GM19023 (cell line): Measurements from ENCODE around the gene CBFA2T3.
"Not testable (repeated sequence)": the region's sequence is repeated elsewhere in the genome, so short reads cannot be mapped to it uniquely, and the experiment has no call there.

Experiments
- ATAC-seq: cut with Tn5 transposase; IDR thresholded peaks from one replicate; pipeline ENCODE4 v1.9.1; 2021; ENCODE audit warnings: mild to moderate bottlenecking, moderate library complexity; ENCODE audit not compliant: unreplicated experiment

CBFA2T3 gene

GRCh38 chr16:88894681-88895300, 82.2 kb downstream of the CBFA2T3 start:
- no peak for ATAC-seq

- not testable (repeated sequence) for ATAC-seq
Observed at GRCh38 chr16:88894266-88894665, 82.7 kb downstream of the CBFA2T3 start.

- ATAC-seq = no peak
Observed at GRCh38 chr16:88893127-88893968, 83.7 kb downstream of the CBFA2T3 start.

GRCh38 chr16:88892065-88892464, 84.9 kb downstream of the CBFA2T3 start:
- no peak for ATAC-seq

- no peak for ATAC-seq
Observed at GRCh38 chr16:88891083-88891482, 85.9 kb downstream of the CBFA2T3 start.

GRCh38 chr16:88889702-88890352, 87.2 kb downstream of the CBFA2T3 start:
- not testable (repeated sequence) for ATAC-seq

GRCh38 chr16:88888461-88889387, 88.3 kb downstream of the CBFA2T3 start:
- no peak for ATAC-seq

- ATAC-seq = no peak
Observed at GRCh38 chr16:88888057-88888456, 89.0 kb downstream of the CBFA2T3 start.

- no peak for ATAC-seq
Observed at GRCh38 chr16:88886845-88887521, 90.0 kb downstream of the CBFA2T3 start.

- ATAC-seq = no peak
Observed at GRCh38 chr16:88886420-88886844, 90.6 kb downstream of the CBFA2T3 start.

GRCh38 chr16:88885693-88886280, 91.2 kb downstream of the CBFA2T3 start:
- no peak for ATAC-seq

- no peak for ATAC-seq
Observed at GRCh38 chr16:88884569-88885271, 92.3 kb downstream of the CBFA2T3 start.

GRCh38 chr16:88883946-88884345, 93.1 kb downstream of the CBFA2T3 start:
- ATAC-seq = no peak

GRCh38 chr16:88883117-88883895, 93.7 kb downstream of the CBFA2T3 start:
- no peak for ATAC-seq

GRCh38 chr16:88882358-88883030, 94.5 kb downstream of the CBFA2T3 start:
- ATAC-seq = no peak

- ATAC-seq = no peak
Observed at GRCh38 chr16:88881675-88882357, 95.2 kb downstream of the CBFA2T3 start.

GRCh38 chr16:88881007-88881615, 95.9 kb downstream of the CBFA2T3 start:
- ATAC-seq = no peak
